Measurements from ENCODE around the gene HIGD1C.

HIGD1C gene

DNA sequence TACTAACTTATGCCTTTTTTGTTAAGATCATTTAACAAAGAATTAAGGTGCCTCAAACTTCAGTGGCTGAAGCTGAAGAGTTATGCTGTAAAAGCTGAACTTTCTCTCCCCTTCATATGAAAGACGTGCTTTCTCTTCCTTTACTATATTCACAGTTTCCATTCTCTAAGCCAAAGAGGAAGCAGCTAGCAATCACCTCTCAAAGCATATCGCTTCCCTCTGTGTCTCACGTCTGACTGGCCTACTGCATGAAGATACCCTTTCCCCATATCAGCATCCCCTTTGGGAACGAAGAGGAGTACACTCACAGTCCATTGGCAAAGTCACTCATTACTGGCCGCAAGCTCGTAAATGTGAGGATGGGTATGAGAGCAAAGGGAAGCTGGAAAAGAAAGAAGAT, 38.9 kb downstream of the HIGD1C start:
- Histone ChIP-seq H3K4me2 (ENCODE audit: low read length) (no peak overlapping the region), H3K36me3 (ENCODE audit: insufficient read depth, low read length) (peaks cover 67% of the 10 kb centered on the region)
- no peak for TF ChIP-seq EZH2 (IDR thresholded peaks at IDR 0.05; ENCODE audit: borderline replicate concordance, low read length)
- TF ChIP-seq, protein P1, sequence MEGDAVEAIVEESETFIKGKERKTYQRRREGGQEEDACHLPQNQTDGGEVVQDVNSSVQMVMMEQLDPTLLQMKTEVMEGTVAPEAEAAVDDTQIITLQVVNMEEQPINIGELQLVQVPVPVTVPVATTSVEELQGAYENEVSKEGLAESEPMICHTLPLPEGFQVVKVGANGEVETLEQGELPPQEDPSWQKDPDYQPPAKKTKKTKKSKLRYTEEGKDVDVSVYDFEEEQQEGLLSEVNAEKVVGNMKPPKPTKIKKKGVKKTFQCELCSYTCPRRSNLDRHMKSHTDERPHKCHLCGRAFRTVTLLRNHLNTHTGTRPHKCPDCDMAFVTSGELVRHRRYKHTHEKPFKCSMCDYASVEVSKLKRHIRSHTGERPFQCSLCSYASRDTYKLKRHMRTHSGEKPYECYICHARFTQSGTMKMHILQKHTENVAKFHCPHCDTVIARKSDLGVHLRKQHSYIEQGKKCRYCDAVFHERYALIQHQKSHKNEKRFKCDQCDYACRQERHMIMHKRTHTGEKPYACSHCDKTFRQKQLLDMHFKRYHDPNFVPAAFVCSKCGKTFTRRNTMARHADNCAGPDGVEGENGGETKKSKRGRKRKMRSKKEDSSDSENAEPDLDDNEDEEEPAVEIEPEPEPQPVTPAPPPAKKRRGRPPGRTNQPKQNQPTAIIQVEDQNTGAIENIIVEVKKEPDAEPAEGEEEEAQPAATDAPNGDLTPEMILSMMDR (IDR thresholded peaks at IDR 0.05; ENCODE audit: low read length), result no peak

DNA sequence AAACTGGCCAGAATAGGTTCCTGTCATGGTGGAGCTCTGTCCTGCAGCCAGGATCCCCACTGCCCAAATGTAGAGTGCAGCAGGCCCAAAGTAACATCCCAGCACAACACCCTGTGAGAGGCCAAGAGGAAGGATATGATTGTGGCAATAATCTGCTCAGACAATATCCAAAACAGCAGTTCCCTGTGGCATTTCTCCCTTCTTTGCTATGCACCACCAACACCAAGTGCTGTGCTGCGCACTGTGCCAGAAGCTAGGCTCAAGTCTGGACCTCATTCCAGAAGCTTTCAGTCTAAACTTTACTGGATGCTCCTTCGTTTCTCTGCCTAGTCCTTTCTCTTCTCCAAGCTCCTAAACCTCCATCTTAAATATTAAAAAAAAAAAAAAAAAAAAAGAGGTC, 40.5 kb downstream of the HIGD1C start:
- no peak overlapping the region for H3K4me2 ChIP-seq (ENCODE audit: low read length)
- H3K36me3 ChIP-seq (ENCODE audit: insufficient read depth, low read length), result peaks cover 76% of the 10 kb centered on the region
- no peak overlapping the region for H3K9ac ChIP-seq (ENCODE audit: low read length)
- no peaks in the 10 kb centered on the region for H3K27me3 ChIP-seq (ENCODE audit: insufficient read depth, low read length)
- H3K9me2 ChIP-seq (ENCODE audit: low read depth, low read length), result no peaks in the 10 kb centered on the region
- no peaks in the 10 kb centered on the region for H4K20me1 ChIP-seq (ENCODE audit: insufficient read depth, low read length)
- no peak overlapping the region for H3K27ac ChIP-seq (ENCODE audit: low read depth, low read length, poor library complexity, severe bottlenecking)
- no peaks in the 10 kb centered on the region for H3F3A ChIP-seq (ENCODE audit: insufficient read depth, low read length)
- no peak overlapping the region for H2AFZ ChIP-seq (ENCODE audit: low read length)
- H3K79me2 ChIP-seq (ENCODE audit: insufficient read depth, low read length), result no peaks in the 10 kb centered on the region
- H3K9me3 ChIP-seq (ENCODE audit: low read length), result no peaks in the 10 kb centered on the region
- no peak overlapping the region for H3K4me3 ChIP-seq (ENCODE audit: low read depth, low read length, poor library complexity, severe bottlenecking)
- TF ChIP-seq EZH2 (IDR thresholded peaks at IDR 0.05; ENCODE audit: borderline replicate concordance, low read length), result no peak
- TF ChIP-seq, protein P1 (IDR thresholded peaks at IDR 0.05; ENCODE audit: low read length), result no peak
- H3K4me1 ChIP-seq (ENCODE audit: insufficient read depth, low read length, severe bottlenecking), result no peaks in the 10 kb centered on the region

More for the DNA sequence above, 38.9 kb downstream of the HIGD1C start:
- H3K27me3 ChIP-seq (ENCODE audit: insufficient read depth, low read length), result no peaks in the 10 kb centered on the region
- H4K20me1 ChIP-seq (ENCODE audit: insufficient read depth, low read length), result no peaks in the 10 kb centered on the region
- H3K27ac ChIP-seq (ENCODE audit: low read depth, low read length, poor library complexity, severe bottlenecking), result no peak overlapping the region
- H3K4me3 ChIP-seq (ENCODE audit: low read depth, low read length, poor library complexity, severe bottlenecking), result no peak overlapping the region
- H3K4me1 ChIP-seq (ENCODE audit: insufficient read depth, low read length, severe bottlenecking), result peaks cover 8% of the 10 kb centered on the region
- no peaks in the 10 kb centered on the region for H3K9me2 ChIP-seq (ENCODE audit: low read depth, low read length)
- no peaks in the 10 kb centered on the region for H3K9me3 ChIP-seq (ENCODE audit: low read length)
- H3K79me2 ChIP-seq (ENCODE audit: insufficient read depth, low read length), result no peaks in the 10 kb centered on the region
- no peaks in the 10 kb centered on the region for H3F3A ChIP-seq (ENCODE audit: insufficient read depth, low read length)
- no peak overlapping the region for H3K9ac ChIP-seq (ENCODE audit: low read length)
- no peak overlapping the region for H2AFZ ChIP-seq (ENCODE audit: low read length)

DNA sequence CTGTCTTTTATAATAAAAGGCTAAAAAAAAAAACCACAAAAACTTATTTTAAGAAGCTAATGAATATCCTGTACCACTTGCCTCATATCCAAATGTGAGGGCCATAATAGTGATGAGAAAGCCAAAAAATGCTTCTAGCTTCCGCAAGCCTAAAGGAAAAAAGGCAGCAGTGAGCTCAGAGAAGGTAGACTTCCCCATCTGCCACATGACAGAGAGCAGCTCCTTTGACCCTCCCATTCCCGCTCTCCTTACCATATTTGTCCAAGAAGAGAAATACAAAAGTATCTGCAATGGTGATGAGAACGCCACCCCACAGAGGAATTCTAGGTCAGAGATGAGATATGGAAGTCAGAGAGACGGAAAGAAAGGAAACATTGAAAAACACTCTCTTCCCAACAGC, 46.7 kb downstream of the HIGD1C start:
- peaks cover 48% of the 10 kb centered on the region for H3K36me3 ChIP-seq (ENCODE audit: insufficient read depth, low read length)
- H3K9me3 ChIP-seq (ENCODE audit: low read length), result no peaks in the 10 kb centered on the region

More for the DNA sequence above, 46.7 kb downstream of the HIGD1C start:
- no peaks in the 10 kb centered on the region for H3K9me2 ChIP-seq (ENCODE audit: low read depth, low read length)
- no peak for TF ChIP-seq EZH2 (IDR thresholded peaks at IDR 0.05; ENCODE audit: borderline replicate concordance, low read length)
- TF ChIP-seq, protein P1 (IDR thresholded peaks at IDR 0.05; ENCODE audit: low read length), result no peak
- no peaks in the 10 kb centered on the region for H4K20me1 ChIP-seq (ENCODE audit: insufficient read depth, low read length)
- H3K4me2 ChIP-seq (ENCODE audit: low read length), result no peak overlapping the region
- no peak overlapping the region for H3K27ac ChIP-seq (ENCODE audit: low read depth, low read length, poor library complexity, severe bottlenecking)
- no peaks in the 10 kb centered on the region for H3K27me3 ChIP-seq (ENCODE audit: insufficient read depth, low read length)
- H3K4me3 ChIP-seq (ENCODE audit: low read depth, low read length, poor library complexity, severe bottlenecking), result no peak overlapping the region
- no peak overlapping the region for H2AFZ ChIP-seq (ENCODE audit: low read length)
- H3F3A ChIP-seq (ENCODE audit: insufficient read depth, low read length), result no peaks in the 10 kb centered on the region
- no peak overlapping the region for H3K9ac ChIP-seq (ENCODE audit: low read length)
- no peaks in the 10 kb centered on the region for H3K79me2 ChIP-seq (ENCODE audit: insufficient read depth, low read length)
- H3K4me1 ChIP-seq (ENCODE audit: insufficient read depth, low read length, severe bottlenecking), result no peaks in the 10 kb centered on the region
